GM12878 (cell line): Measurements from ENCODE around the gene ADH6. TPM values are rescaled to one million over a fixed set of nuclear protein-coding genes. Genes with fewer than 3 reads are reported as not detected.

Experiments used
- ATAC-seq: fragments of 200-7000 bp; cut with Tn5 transposase; 3 replicates; pipeline ENCODE4 v1.9.1; 2020; ENCODE audit warnings: mild to moderate bottlenecking, moderate library complexity
- BruUV-seq: library from RNA; stranded (reverse); fragments of 400-500 nt; replicated peaks from 2 replicates; lab custom pipeline; 2021; lab: Mats Ljungman, UMichigan
- CTCF ChIA-PET: fragments of 300-600 bp; sonication (Branson Sonifier 250); formaldehyde crosslinking; extraction: SDS; loops from one replicate; lab custom pipeline; 2021; ENCODE audit warnings: inconsistent platforms; lab: Yijun Ruan, JAX
- POLR2A ChIA-PET: fragments of 350-600 bp; formaldehyde crosslinking; extraction: SDS; loops from one replicate; lab custom pipeline; 2021; ENCODE audit warnings: inconsistent platforms; lab: Charles Lee
- RAD21 ChIA-PET: fragments of 300-600 bp; sonication (Branson Sonifier 250); formaldehyde crosslinking; loops from one replicate; lab custom pipeline; 2023; ENCODE audit warnings: antibody characterized with exemption; ENCODE audit not compliant: unreplicated experiment; lab: Charles Lee
- SMC1A ChIA-PET: fragments of 300-600 bp; sonication (Branson Sonifier 250); formaldehyde crosslinking; loops from one replicate; lab custom pipeline; 2023; ENCODE audit not compliant: unreplicated experiment, uncharacterized antibody; lab: Charles Lee
- DNase-seq: peaks from one replicate; pipeline ENCODE4 v3.0.0-alpha.2; 2011; ENCODE audit warnings: low read depth, low spot score
- FAIRE-seq: peaks from 3 replicates; lab custom pipeline; 2011; peaks lifted over from hg19 to GRCh38; lab: Jason Lieb, UNC
- H2AFZ ChIP-seq: 2 replicates; pipeline ENCODE4 v1.6.0; 2011; ENCODE audit warnings: low read depth, low read length, control low read depth; ENCODE audit not compliant: control insufficient read depth
- H3K27ac ChIP-seq: 2 replicates; pipeline ENCODE4 v1.5.1; 2011; ENCODE audit warnings: control low read depth; ENCODE audit not compliant: control insufficient read depth, insufficient read depth
- H3K27me3 ChIP-seq, 2 experiments: replicated peaks in 1 of 2; 2 replicates each; pipeline versions ENCODE4 v1.6.0 to v1.6.1; 2011; ENCODE audit warnings: low read length in 1 of 2; ENCODE audit not compliant: control insufficient read depth in 2 of 2, insufficient read depth in 2 of 2
- H3K36me3 ChIP-seq, 2 experiments: 2 replicates each; pipeline ENCODE4 v1.5.1; 2011; ENCODE audit warnings: low read length in 1 of 2; ENCODE audit not compliant: control insufficient read depth in 2 of 2, insufficient read depth in 2 of 2
- H3K4me1 ChIP-seq: 2 replicates; pipeline ENCODE4 v1.6.1; 2011; ENCODE audit warnings: mild to moderate bottlenecking, low read length, moderate library complexity, mixed read lengths; ENCODE audit not compliant: control insufficient read depth, insufficient read depth
- H3K4me2 ChIP-seq: 2 replicates; pipeline ENCODE4 v1.6.0; 2011; ENCODE audit warnings: control low read depth; ENCODE audit not compliant: control insufficient read depth, insufficient read depth
- H3K4me3 ChIP-seq: fragments of 200-600 bp; sonication (generic); 2 replicates; pipeline ENCODE4 v1.5.1; 2016
- H3K79me2 ChIP-seq: 2 replicates; pipeline ENCODE4 v1.6.0; 2011; ENCODE audit warnings: low read length; ENCODE audit not compliant: control insufficient read depth, insufficient read depth
- H3K9ac ChIP-seq: 2 replicates; pipeline ENCODE4 v1.8.0; 2011; ENCODE audit warnings: low read length, control low read depth, mixed read lengths; ENCODE audit not compliant: control insufficient read depth, insufficient read depth
- H3K9me3 ChIP-seq: replicated peaks from 3 replicates; pipeline ENCODE4 v1.5.1; 2011; ENCODE audit warnings: mild to moderate bottlenecking, low read length; ENCODE audit not compliant: control insufficient read depth, insufficient read depth
- H4K20me1 ChIP-seq: 2 replicates; pipeline ENCODE4 v1.6.0; 2011; ENCODE audit not compliant: control insufficient read depth, insufficient read depth
- BMI1 ChIP-seq: fragments of 450-650 bp; IDR thresholded peaks from 2 replicates; pipeline ENCODE4 v1.6.1; 2016; ENCODE audit warnings: mild to moderate bottlenecking, moderate library complexity, borderline replicate concordance
- DPF2 ChIP-seq: fragments of 450-650 bp; IDR thresholded peaks from 2 replicates; pipeline ENCODE4 v1.6.1; 2017; ENCODE audit warnings: mild to moderate bottlenecking
- FOXM1 ChIP-seq: IDR thresholded peaks from 2 replicates; pipeline ENCODE4 v1.6.1; 2012; ENCODE audit warnings: low read depth, mild to moderate bottlenecking, inconsistent platforms, low read length, moderate library complexity
- KAT2A ChIP-seq: conservative IDR thresholded peaks from 2 replicates; pipeline ENCODE4 v1.6.1; 2011; ENCODE audit warnings: low read depth, low read length; ENCODE audit not compliant: control insufficient read depth
- SMC3 ChIP-seq: IDR thresholded peaks from 2 replicates; pipeline ENCODE4 v1.6.1; 2011; ENCODE audit warnings: low read length, improper control_type of control experiment, borderline replicate concordance
- YBX1 ChIP-seq: fragments of 450-650 bp; IDR thresholded peaks from 2 replicates; pipeline ENCODE4 v1.6.1; 2016; ENCODE audit warnings: antibody characterized with exemption
- WGBS: methylation state at CpG from one replicate; pipeline ENCODE4 v1.1.6; 2016; ENCODE audit warnings: low lambda C conversion rate; ENCODE audit not compliant: insufficient replicate concordance, insufficient coverage; ENCODE audit errors: missing lambda C conversion rate; 5-methylcytosine and 5-hydroxymethylcytosine counted together
- in situ Hi-C: fragments of 300-500 bp; cut with MboI; formaldehyde crosslinking; loops from 9 replicates; pipeline ENCODE4 v1.14.3; 2018; ENCODE audit warnings: mixed read lengths
- intact Hi-C: fragments of 100-400 bp; cut with micrococcal nuclease; formaldehyde crosslinking; loops from one replicate; pipeline ENCODE4 v1.14.2; 2022; ENCODE audit not compliant: unreplicated experiment
- polyA plus RNA-seq, 11 experiments: library from polyadenylated mRNA; depleted of rRNA in 4 of 11; unstranded in 6 of 11; stranded (reverse) in 5 of 11; fragments of >200 nt; fragmentation: Nextera tagmentation in 4 of 11; fragmentation: Illumina TruSeq in 1 of 11; extraction: Ambion mirVana in 4 of 11; extraction: Trizol in 1 of 11; gene quantifications; 1 replicate in 1 of 11; 2 replicates in 10 of 11; pipeline versions ENCODE4 v1.2.1 to v1.2.3, GENCODE V29; 2011 to 2016; ENCODE audit warnings: inconsistent platforms in 2 of 11, missing spikeins in 2 of 11, low read depth in 1 of 11
- total RNA-seq, 4 experiments: library from RNA; depleted of rRNA in 3 of 4; stranded (reverse); fragments of >200 nt in 3 of 4; fragmentation: Illumina TruSeq in 1 of 4; extraction: Trizol in 1 of 4; gene quantifications; 2 replicates each; pipeline versions ENCODE4 v1.2.1 to v1.2.3, GENCODE V29; 2013 to 2021
- TF ChIP-seq, protein P1 (sequence below): fragments of 450-650 bp; IDR thresholded peaks from 2 replicates; pipeline ENCODE4 v1.6.1; 2017; ENCODE audit warnings: antibody characterized with exemption, mild to moderate bottlenecking, moderate library complexity

Gene ADH6
- total and polyA plus RNA-seq, 10 of the 15 experiments (the other 5 are each of a cell fraction or from before 2014, with no cell fraction given): 0.03 to 0.16 TPM; not detected in 8

DNA sequence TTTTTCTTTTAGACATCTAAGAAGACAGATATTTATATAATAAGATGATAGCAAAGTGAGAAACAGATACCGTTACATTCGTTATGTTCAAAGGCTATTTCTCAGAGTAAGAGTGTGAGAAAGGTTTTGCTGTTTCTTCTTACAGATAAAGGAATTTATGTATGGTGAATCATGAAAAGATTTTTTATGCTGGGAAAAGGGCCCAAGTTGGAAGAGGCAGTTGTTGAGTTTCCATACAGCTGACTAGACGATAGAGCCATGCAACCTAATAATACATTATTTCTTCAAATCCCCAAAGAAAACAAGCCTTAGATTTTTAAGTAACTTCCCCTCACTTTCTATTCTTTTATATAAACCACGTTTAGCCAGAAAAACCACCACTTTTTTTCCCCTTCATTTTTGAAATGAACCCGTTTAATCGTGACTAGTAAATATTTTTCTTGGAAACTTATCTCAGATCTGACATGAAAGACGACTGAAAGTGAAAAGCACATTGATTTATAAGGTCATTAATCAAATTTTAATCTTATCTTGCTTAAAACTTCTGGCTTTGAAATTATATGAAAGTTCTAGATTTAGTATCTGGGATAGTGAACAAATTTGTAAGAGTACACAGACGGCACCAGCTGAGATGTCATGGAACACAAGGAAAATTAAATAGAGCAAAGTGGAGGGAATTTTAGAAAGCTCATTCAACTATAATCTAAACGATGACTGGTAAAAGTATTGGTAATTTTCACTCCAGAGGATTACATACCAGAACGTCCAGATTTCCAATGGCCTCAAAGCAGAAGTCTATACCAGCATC, 10.9 kb downstream of the ADH6 start:
- FAIRE-seq: no peak
- no peaks in the 10 kb centered on the region for H3K27me3 ChIP-seq
- CTCF ChIA-PET: no interaction called here
- TF ChIP-seq SMC3 (no peak), YBX1 (no peak), BMI1 (no peak), KAT2A (no peak), FOXM1 (no peak), DPF2 (no peak)
- TF ChIP-seq, protein P1, sequence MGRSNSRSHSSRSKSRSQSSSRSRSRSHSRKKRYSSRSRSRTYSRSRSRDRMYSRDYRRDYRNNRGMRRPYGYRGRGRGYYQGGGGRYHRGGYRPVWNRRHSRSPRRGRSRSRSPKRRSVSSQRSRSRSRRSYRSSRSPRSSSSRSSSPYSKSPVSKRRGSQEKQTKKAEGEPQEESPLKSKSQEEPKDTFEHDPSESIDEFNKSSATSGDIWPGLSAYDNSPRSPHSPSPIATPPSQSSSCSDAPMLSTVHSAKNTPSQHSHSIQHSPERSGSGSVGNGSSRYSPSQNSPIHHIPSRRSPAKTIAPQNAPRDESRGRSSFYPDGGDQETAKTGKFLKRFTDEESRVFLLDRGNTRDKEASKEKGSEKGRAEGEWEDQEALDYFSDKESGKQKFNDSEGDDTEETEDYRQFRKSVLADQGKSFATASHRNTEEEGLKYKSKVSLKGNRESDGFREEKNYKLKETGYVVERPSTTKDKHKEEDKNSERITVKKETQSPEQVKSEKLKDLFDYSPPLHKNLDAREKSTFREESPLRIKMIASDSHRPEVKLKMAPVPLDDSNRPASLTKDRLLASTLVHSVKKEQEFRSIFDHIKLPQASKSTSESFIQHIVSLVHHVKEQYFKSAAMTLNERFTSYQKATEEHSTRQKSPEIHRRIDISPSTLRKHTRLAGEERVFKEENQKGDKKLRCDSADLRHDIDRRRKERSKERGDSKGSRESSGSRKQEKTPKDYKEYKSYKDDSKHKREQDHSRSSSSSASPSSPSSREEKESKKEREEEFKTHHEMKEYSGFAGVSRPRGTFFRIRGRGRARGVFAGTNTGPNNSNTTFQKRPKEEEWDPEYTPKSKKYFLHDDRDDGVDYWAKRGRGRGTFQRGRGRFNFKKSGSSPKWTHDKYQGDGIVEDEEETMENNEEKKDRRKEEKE: no peak
- no peaks in the 10 kb centered on the region for H3K36me3 ChIP-seq
- in situ Hi-C loops: no loop called here
- no peaks in the 10 kb centered on the region for H3K79me2 ChIP-seq
- H3K27ac ChIP-seq: no peak overlapping the region
- no peak overlapping the region for H3K9ac ChIP-seq
- H3K9me3 ChIP-seq: no peaks in the 10 kb centered on the region
- ATAC-seq: no peak
- H4K20me1 ChIP-seq: no peaks in the 10 kb centered on the region
- 5% methylated on average over 10 of the region's 10 CpGs for whole genome bisulfite sequencing
- BruUV-seq: no TSS peak
- no peaks in the 10 kb centered on the region for H3K4me1 ChIP-seq
- DNase-seq: no peak
- RAD21 ChIA-PET: no interaction called here
- no peak overlapping the region for H2AFZ ChIP-seq
- H3K4me2 ChIP-seq: no peak overlapping the region
- POLR2A ChIA-PET: no interaction called here
- no peak overlapping the region for H3K4me3 ChIP-seq
- SMC1A ChIA-PET: no interaction called here
- intact Hi-C loops: no loop called here
